Activated naive CD4-positive, alpha-beta T cell treated with anti-CD3 and anti-CD28 coated beads for 36 hours (primary cell): ENCODE measurements around the gene SH2D1A. TPM values are rescaled to one million over a fixed set of nuclear protein-coding genes. Genes with fewer than 3 reads are reported as not detected.

Experiments used
- CTCF ChIA-PET: fragments of 350-600 bp; sonication (Branson Sonifier 250); formaldehyde crosslinking; loops from one replicate; lab custom pipeline; 2021; ENCODE audit warnings: antibody characterized with exemption; lab: Charles Lee
- DNase-seq: peaks from one replicate; pipeline ENCODE4 v3.0.0-alpha.2; 2020
- H3K27ac Mint-ChIP-seq: one replicate; pipeline ENCODE4 v1.8.0; 2021; ENCODE audit warnings: mild to moderate bottlenecking, mixed read lengths
- H3K27me3 Mint-ChIP-seq: one replicate; pipeline ENCODE4 v1.8.0; 2021; ENCODE audit warnings: low read depth, mixed read lengths
- H3K36me3 Mint-ChIP-seq: one replicate; pipeline ENCODE4 v1.8.0; 2021; ENCODE audit warnings: low read depth, mixed read lengths
- H3K4me1 Mint-ChIP-seq: one replicate; pipeline ENCODE4 v1.8.0; 2021; ENCODE audit warnings: low read depth, mixed read lengths
- H3K4me3 Mint-ChIP-seq: one replicate; pipeline ENCODE4 v1.8.0; 2021; ENCODE audit warnings: mild to moderate bottlenecking, moderate library complexity, mixed read lengths
- H3K9me3 Mint-ChIP-seq: one replicate; pipeline ENCODE4 v1.8.0; 2021; ENCODE audit warnings: mixed read lengths
- intact Hi-C: fragments of 100-400 bp; cut with micrococcal nuclease; formaldehyde crosslinking; loops from one replicate; pipeline ENCODE4 v1.15.1; 2023
- total RNA-seq, 2 experiments: library from RNA; stranded (reverse); gene quantifications; one replicate each; pipeline ENCODE4 v1.2.3, GENCODE V29; 2021

Gene SH2D1A
- total RNA-seq, 2 experiments from 2014 or later, result 17.0 to 17.2 TPM

DNA sequence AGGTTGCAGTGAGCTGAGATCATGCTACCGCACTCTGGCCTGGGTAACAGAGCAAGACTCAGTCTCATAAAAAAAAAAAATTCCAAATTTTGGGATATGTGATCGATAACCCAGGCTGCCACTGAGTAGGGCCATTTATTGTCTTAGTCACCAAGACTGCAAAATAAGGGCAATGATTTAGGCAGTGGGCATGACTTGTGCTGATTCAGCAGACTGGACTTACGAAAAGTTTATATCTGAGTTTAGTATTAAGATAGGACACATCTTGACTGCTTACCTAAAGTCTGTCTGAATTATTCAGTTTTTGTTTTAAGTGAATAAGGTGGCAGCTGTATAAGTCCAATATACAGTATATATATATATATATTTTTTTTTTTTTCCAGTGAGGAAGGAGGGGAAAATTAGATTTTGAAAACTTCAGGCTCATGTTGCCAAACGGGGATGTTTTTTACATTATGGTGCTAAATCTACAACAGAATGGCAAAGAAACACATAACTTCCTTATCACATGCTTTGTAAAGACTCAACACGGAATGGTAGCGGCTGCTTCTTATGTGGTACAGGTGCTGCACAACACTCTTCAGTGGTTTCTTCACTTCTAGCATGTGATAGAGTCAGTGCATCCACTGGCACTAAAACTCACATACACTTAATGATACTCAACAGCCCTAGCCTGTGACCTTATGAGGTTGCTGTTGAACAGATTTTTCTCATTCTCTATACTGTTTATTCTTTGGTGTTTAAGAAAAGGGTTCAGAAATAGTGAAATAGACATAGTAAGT is 7.4 kb upstream of the SH2D1A start:
- Mint-ChIP-seq H3K9me3 (no peaks in the 10 kb centered on the region), H3K27ac (no peak overlapping the region), H3K27me3 (no peaks in the 10 kb centered on the region), H3K4me3 (no peak overlapping the region), H3K36me3 (no peaks in the 10 kb centered on the region), H3K4me1 (peaks cover 49% of the 10 kb centered on the region)
- CTCF ChIA-PET, result interaction anchor here (1.0 kb wide), 1 partner anchor 8 kb away, joined by 3 read pairs; no protein-coding TSS in a partner anchor
- DNase-seq, result peak; percentile 50
- intact Hi-C loops, result no loop called here

DNA sequence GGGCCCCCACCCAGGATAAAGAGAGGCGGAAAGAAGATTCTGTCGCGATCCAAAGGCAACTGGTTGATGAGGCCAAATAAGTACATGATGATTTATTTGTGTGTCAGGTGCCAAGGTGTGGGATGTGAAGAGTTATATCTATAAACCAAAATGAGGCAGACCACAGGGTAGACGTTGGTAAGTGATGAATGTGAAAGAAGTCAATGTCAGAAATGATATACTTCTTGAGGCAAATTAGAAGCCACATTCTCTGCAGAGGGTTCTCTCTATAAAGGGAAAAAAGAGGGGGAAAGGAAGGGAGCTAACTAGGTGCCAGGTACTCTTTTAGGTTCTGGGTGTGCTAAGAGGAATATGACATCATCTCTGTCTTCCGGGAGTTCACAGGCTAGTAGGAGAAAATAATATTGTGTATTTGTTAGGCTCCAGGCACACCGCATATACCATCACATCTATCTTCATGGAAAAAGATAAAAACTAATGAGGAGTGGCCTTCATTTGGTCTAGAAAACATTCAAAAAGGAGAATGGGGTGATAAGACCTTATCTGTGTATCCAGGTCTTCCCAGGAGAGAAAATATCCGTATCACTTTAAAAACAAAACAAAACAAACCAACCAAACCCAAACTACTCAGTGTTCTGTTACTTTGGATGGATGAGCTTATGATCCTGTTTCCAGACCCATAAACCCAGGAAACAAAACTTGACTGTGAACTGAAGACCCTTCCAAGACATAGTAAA is 4.8 kb upstream of the SH2D1A start:
- CTCF ChIA-PET, result no interaction called here

DNA sequence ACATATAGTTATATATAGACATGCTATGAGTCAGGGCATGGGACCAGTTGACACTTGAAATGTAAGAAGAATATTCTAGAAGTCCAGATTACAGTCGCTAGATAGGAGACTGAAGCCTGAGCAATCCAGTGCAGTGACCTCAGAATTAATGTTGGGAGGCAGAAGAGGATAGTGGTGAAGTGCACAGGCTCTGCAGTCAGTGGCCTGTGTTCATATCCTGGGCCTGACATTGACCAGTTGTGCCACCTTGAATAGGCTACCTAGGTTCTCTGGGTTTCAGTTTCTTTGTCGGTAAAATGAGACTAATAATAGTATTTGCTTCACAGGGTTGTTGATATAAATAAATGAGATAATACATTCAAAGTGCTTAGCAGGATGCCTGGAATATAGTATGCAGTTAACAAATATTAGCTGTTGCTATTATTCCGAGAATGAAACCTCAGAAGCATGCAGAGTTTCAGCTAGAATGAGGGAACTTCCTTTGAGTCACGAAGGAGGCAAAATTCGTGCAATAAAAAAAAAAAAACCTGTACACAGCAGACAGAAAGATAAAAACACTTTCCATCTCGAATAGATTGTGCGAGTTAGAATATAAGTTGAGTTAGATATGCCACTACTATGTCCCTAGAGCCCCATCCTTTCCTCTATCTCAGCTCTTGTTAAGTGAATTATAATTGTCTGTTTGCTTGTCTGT is 4.0 kb upstream of the SH2D1A start:
- Mint-ChIP-seq H3K27ac (peak overlapping the region; percentile 89), H3K36me3 (no peaks in the 10 kb centered on the region), H3K4me3 (peak overlapping the region; percentile 38), H3K9me3 (no peaks in the 10 kb centered on the region), H3K4me1 (peaks cover 56% of the 10 kb centered on the region), H3K27me3 (no peaks in the 10 kb centered on the region)
- DNase-seq, result no peak
- intact Hi-C loops, result loop anchor here (1.0 to 10.0 kb wide), 5 partner anchors 16 to 508 kb away; no protein-coding TSS in a partner anchor
- CTCF ChIA-PET, result interaction anchor here (0.9 kb wide), 1 partner anchor 12 kb away, joined by 3 read pairs; no protein-coding TSS in a partner anchor

More for the DNA sequence above, 4.8 kb upstream of the SH2D1A start:
- Mint-ChIP-seq H3K4me1 (peaks cover 61% of the 10 kb centered on the region), H3K36me3 (no peaks in the 10 kb centered on the region), H3K4me3 (peak overlapping the region; percentile 43), H3K27me3 (no peaks in the 10 kb centered on the region), H3K9me3 (no peaks in the 10 kb centered on the region), H3K27ac (peak overlapping the region; percentile 89)
- intact Hi-C loops, result loop anchor here (1.0 to 10.0 kb wide), 6 partner anchors 17 to 507 kb away; no protein-coding TSS in a partner anchor
- peak; percentile 31 for DNase-seq

DNA sequence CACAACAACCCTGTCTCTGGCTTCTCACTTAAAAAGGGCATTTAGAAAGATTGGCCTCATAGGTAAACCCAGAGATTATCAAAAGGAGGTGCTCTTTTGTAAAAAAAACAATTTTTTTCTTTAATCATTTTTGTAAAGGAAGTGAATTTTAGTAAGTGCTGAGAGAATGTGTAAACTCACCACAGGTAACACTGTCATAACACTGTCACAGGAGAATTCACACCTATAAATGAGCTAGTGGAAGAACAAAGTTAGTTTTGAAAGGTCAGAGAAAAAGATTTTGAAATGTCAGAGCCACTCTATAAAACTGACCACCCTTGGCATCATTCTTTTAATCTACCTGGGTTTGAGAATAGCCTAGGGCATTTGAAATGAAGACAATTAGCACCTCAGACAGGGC is 3.3 kb upstream of the SH2D1A start:
- intact Hi-C loops, result loop anchor here (1.0 to 10.0 kb wide), 4 partner anchors 16 to 508 kb away; no protein-coding TSS in a partner anchor
- no peak for DNase-seq
- H3K9me3 Mint-ChIP-seq, result no peaks in the 10 kb centered on the region
- H3K4me3 Mint-ChIP-seq, result no peak overlapping the region
- no peaks in the 10 kb centered on the region for H3K27me3 Mint-ChIP-seq
- CTCF ChIA-PET, result interaction anchor here (0.9 kb wide), 1 partner anchor 11 kb away, joined by 3 read pairs; no protein-coding TSS in a partner anchor
- H3K36me3 Mint-ChIP-seq, result no peaks in the 10 kb centered on the region
- H3K27ac Mint-ChIP-seq, result peak overlapping the region; percentile 89
- peaks cover 55% of the 10 kb centered on the region for H3K4me1 Mint-ChIP-seq

DNA sequence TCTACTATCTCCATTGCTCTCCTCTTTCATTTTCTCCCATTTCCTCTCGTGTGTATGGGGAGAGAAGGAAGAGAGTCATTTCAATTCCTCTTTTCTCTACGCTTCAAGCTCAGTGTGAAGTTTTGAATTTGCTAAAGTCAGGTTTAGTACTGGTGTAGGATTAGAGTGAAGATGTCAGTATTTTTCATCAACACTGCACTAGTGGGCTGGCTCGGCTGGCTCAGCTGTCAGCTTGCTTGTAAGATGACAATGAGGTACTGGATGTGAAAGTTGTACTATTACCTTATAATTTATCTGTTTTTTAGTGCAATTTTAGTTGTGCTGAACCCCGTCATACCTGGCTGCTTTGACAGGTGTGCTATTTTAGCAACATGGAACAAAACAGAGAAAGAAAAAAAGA is 2.1 kb upstream of the SH2D1A start:
- no peak overlapping the region for H3K4me3 Mint-ChIP-seq
- no peaks in the 10 kb centered on the region for H3K36me3 Mint-ChIP-seq
- H3K9me3 Mint-ChIP-seq, result no peaks in the 10 kb centered on the region
- intact Hi-C loops, result loop anchor here (5.0 to 10.0 kb wide), 2 partner anchors 62 to 509 kb away; no protein-coding TSS in a partner anchor
- no peaks in the 10 kb centered on the region for H3K27me3 Mint-ChIP-seq
- peaks cover 52% of the 10 kb centered on the region for H3K4me1 Mint-ChIP-seq
- CTCF ChIA-PET, result interaction anchor here (0.7 to 2.9 kb wide), 2 partner anchors 105 to 133 kb away, joined by 3 to 7 read pairs; no protein-coding TSS in a partner anchor
- peak; percentile 33 for DNase-seq
- peak overlapping the region; percentile 43 for H3K27ac Mint-ChIP-seq

DNA sequence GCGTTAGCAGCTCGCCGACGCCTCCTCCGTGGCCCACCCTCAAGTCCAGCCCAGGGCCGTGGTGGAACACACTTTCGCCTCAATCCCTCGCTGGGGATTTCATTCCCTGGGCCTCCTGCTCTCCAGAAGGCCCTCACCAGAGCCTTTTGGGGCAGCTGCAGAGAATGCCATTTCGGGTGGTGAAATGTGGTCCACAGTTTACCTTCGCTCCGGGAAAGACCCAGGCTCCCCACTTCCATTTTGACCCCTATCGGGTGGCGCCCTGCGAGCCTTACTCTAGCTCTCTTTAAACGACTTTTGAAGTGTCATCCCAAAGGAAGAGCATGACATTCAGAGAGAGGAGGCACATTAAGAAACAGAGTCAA is 496 bp downstream of the SH2D1A start:
- CTCF ChIA-PET, result interaction anchor here (1.2 to 2.9 kb wide), 4 partner anchors 9 to 136 kb away, joined by 3 to 7 read pairs (median 4); no protein-coding TSS in a partner anchor
- peak overlapping the region; percentile 95 for H3K27ac Mint-ChIP-seq

DNA sequence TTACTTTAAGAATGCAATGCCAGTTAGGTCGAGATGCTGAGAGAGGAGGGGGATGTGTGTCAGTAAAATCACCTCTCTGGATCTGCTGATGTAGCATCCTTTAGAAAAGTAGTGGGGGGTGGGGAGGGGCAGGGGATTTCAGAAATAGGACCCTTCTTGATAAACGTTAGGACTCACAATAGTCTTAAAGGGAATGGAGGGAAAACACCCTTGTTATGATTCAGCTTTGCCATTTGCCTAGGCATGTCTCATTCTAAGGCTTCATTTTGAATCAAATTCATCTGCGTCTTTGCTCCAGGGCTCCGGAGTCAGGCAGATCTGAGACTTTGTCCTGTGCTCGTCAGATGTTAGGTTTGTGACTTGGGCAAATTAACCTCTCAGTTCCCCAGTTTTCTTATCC is 879 bp downstream of the SH2D1A start:
- H3K4me3 Mint-ChIP-seq, result peak overlapping the region; percentile 86
- CTCF ChIA-PET, result interaction anchor here (1.2 kb wide), 3 partner anchors 9 to 115 kb away, joined by 3 to 6 read pairs (median 3); no protein-coding TSS in a partner anchor
- H3K27ac Mint-ChIP-seq, result peak overlapping the region; percentile 95
- H3K9me3 Mint-ChIP-seq, result no peaks in the 10 kb centered on the region
- no peaks in the 10 kb centered on the region for H3K36me3 Mint-ChIP-seq
- intact Hi-C loops, result loop anchor here (1.0 to 10.0 kb wide), 10 partner anchors 12 to 512 kb away; partner anchors contain the start of genes STAG2 and XIAP
- DNase-seq, result peak; percentile 66
- no peaks in the 10 kb centered on the region for H3K27me3 Mint-ChIP-seq
- H3K4me1 Mint-ChIP-seq, result peaks cover 37% of the 10 kb centered on the region

More for the DNA sequence above, 496 bp downstream of the SH2D1A start:
- no peak for DNase-seq
- Mint-ChIP-seq H3K9me3 (no peaks in the 10 kb centered on the region), H3K4me1 (peaks cover 41% of the 10 kb centered on the region), H3K27me3 (no peaks in the 10 kb centered on the region), H3K36me3 (no peaks in the 10 kb centered on the region), H3K4me3 (peak overlapping the region; percentile 86)
- intact Hi-C loops, result loop anchor here (1.0 to 10.0 kb wide), 10 partner anchors 12 to 512 kb away; partner anchors contain the start of genes STAG2 and XIAP

DNA sequence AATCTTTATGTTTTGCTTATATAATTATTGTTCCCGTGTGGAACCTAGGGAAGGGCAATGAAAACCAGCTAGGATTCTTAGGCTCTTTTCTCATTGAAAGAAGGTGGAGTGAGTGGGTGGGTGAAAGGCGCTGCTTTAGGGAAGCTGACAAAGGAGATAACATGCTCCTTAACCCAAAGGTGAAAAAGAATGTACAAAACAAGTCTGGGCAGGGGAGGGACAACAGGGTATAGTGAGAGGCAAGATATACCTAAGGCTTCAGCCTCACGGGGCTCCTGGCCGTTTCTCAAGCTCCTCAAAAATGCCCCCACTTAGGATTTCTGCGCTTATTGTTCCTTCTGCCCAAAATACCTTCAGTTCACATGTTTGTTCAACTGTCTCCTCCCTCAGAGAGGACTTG is 1.8 kb downstream of the SH2D1A start:
- Mint-ChIP-seq H3K27ac (peak overlapping the region; percentile 95), H3K9me3 (no peaks in the 10 kb centered on the region), H3K36me3 (no peaks in the 10 kb centered on the region), H3K4me1 (peaks cover 32% of the 10 kb centered on the region), H3K27me3 (no peaks in the 10 kb centered on the region), H3K4me3 (peak overlapping the region; percentile 86)
- CTCF ChIA-PET, result interaction anchor here (0.7 to 1.2 kb wide), 3 partner anchors 25 to 137 kb away, joined by 3 to 6 read pairs (median 4); no protein-coding TSS in a partner anchor
- intact Hi-C loops, result loop anchor here (5.0 to 10.0 kb wide), 3 partner anchors 471 to 513 kb away; partner anchors contain the start of gene XIAP
- DNase-seq, result no peak

DNA sequence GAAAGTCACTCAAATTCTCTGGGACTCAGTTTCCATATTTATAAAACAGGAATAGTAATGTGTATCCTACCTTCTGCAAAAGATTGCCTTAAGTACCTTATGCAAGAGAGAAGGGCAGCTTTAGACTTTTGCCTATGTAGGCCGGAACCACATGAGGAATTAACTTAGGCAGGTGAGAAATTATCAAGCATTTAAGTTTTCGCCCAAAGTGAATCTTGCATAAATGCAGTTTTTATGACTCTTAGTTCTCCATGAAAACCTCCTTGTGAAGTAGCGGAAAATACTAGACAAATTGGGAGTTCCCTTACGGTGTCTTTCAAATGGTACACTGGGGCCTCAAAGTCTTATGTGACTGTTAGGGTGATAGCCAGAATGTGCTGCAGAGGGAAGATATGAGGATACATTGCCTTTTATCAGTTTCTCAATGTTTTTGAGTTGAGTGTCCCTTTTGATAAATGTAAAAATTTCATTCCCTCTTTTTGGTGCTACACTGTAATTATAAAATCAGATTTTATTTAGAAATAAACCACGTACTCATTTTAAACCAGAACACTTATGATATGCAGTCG is 2.6 kb downstream of the SH2D1A start:
- H3K27ac Mint-ChIP-seq, result peak overlapping the region; percentile 95
- intact Hi-C loops, result loop anchor here (5.0 to 10.0 kb wide), 3 partner anchors 472 to 514 kb away; partner anchors contain the start of gene XIAP
- H3K4me1 Mint-ChIP-seq, result peaks cover 26% of the 10 kb centered on the region
- H3K27me3 Mint-ChIP-seq, result no peaks in the 10 kb centered on the region
- DNase-seq, result no peak
- H3K9me3 Mint-ChIP-seq, result no peaks in the 10 kb centered on the region
- CTCF ChIA-PET, result no interaction called here
- H3K36me3 Mint-ChIP-seq, result no peaks in the 10 kb centered on the region
- H3K4me3 Mint-ChIP-seq, result peak overlapping the region; percentile 86

DNA sequence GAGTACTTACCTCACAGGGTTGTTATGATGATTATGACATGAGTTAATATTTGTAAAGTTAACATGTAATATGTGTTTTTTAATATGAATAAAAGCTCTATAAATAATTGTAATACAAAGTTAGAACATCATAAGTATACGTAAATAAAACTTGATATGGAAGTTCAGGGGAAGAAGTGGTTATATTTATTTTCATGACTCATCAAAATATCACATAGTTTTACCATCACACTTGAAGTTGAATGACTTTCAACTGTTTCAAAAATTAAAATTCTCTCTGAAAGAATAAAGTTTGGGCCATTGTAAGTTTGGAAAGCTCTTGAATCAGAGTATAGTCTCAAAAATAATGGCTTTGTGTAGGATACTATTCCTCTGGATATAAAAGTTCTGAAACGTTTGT is 8.3 kb downstream of the SH2D1A start:
- DNase-seq, result no peak
- Mint-ChIP-seq H3K36me3 (no peaks in the 10 kb centered on the region), H3K4me1 (peaks cover 39% of the 10 kb centered on the region), H3K9me3 (no peaks in the 10 kb centered on the region), H3K27me3 (no peaks in the 10 kb centered on the region), H3K4me3 (peak overlapping the region; percentile 62), H3K27ac (peak overlapping the region; percentile 89)
- CTCF ChIA-PET, result interaction anchor here (0.6 to 1.0 kb wide), 3 partner anchors 12 to 126 kb away, joined by 3 to 4 read pairs (median 3); no protein-coding TSS in a partner anchor
- intact Hi-C loops, result no loop called here
